HG03103 (cell line): Measurements from ENCODE around the gene DYNC2H1.

Source experiments
- ATAC-seq: cut with Tn5 transposase; IDR thresholded peaks from one replicate; pipeline ENCODE4 v1.9.1; 2021; ENCODE audit warnings: low read depth; ENCODE audit not compliant: unreplicated experiment

DYNC2H1 gene

DNA sequence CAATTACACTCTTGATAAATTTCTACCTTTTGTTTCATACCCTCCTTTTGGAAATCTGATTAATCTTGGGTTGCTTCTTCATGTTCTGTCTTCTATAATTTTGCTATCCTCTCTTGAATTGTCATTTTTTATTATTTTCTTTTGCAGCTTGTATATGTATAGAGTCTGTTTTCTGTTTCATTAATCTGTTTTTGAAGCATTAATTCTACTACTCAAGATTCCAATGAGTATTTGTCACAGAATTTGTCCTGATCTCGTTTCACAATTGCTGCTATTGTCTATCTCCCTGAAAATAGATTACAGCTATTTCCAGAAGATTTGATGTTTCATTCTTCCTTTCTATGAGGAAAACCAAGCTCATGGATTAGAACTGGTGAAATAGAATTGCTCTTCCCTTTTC, 406.1 kb downstream of the DYNC2H1 start:
- ATAC-seq: no peak

DNA sequence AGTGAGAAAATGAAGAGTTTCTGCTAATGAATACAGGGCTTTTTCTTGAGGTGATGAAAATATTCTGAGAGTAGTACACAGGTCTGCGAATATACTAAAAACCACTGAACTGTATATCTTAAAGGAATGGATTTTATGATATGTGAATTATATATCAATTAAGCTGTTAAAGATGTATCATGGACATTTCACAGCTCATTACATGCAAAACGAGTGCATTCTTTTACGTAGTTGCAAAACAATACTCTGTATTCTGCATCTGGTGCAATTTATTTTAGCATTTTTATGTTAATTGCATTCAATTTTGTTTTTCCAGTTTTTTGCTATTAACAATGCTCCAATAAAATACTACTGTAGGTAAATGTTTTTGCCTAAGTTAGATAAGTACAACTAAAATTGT, 411.6 kb downstream of the DYNC2H1 start:
- no peak for ATAC-seq

DNA sequence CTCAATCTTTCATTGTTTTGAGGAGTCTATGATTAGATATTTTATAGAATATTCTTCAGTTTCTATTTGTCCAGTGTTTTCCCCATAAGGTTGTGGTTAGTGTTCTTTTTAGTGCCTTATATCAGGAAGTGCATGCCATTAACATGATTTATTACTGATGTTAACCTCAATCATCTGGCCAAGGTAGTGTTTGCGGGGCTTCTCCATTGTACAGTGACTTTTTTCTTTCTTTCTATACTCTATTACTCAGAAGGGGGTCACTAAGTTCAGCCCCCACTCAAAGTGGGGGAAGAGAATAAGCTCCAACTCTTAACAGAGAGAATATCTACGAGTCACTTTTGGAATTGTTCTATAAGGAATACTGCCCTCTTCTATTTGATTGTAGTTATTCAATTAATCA, 415.8 kb downstream of the DYNC2H1 start:
- no peak for ATAC-seq

DNA sequence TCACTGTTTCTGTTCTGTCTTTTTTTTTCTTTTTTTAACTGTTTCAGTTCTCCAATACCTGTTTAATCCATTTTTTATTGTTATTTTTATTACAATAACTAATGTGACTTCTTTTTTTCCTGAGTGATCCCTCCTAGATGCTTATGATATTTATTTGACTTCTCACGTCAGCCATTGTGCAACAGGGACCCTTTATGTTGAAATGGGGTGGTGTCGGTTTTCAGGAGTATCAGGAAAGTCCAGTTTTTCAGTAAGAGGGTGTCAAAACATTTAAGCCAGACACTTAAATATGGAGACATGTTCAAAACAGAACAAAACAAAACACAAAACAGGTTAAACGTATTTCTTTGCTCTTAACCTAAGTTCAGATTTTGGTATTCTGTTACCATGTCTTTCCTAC, 418.8 kb downstream of the DYNC2H1 start:
- ATAC-seq: no peak

DNA sequence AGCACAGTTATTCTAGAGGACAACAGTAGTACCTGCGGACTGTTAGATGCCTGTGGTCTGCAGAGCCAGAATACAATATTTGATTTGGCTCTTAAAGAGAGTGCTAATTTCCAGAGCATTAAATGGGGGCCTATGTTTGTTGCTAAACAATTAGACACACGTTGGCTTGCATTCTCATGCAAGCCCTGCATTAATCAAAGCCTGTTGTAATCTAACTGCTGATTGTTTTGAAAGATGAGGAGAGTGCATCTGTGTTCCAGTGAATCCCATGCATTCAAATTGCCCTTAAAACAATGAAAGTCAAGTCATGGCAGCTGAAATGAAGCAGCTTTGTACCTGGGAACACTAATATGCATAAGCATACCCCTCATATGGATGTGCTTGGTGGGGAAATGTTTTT, 419.4 kb downstream of the DYNC2H1 start:
- ATAC-seq: no peak

DNA sequence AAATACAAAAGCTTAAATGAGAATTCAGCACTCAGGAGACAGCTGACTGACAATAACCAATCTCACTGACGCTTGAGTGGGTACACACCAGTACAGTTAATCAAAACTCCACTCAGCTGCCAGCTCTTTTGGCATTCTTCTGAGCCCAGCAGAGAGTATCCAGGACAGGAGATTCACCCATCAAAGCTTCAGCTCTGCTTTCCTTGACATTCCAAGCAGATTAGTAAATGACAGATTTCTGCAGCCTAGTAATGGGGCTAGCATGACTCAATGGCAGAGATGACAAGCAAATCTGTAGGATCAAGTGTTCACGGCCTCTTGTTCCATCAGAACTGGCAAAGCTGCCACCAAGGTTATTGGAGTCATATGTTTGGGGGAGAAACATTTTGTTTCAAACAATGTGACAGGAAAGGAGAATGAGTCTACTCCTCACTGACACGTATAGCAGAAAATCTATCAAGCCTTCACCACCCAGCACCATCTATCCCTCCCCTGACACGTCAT, 420.0 kb downstream of the DYNC2H1 start:
- no peak for ATAC-seq
